Prostate gland (tissue), 2 donors: ENCODE data around the gene PRG3.

ENCODE experiments used
- POLR2A ChIP-seq: fragments of 450-650 bp; IDR thresholded peaks from one replicate; pipeline ENCODE4 v1.6.1; 2016; ENCODE audit warnings: antibody characterized with exemption, mild to moderate bottlenecking
- TF ChIP-seq, protein P1 (sequence below), 4 experiments: fragments of 200-600 bp in 2 of 4; fragments of 450-650 bp in 2 of 4; sonication (generic) in 2 of 4; IDR thresholded peaks; 1 replicate in 3 of 4; 2 replicates in 1 of 4; pipeline ENCODE4 v1.5.1; 2016 to 2019; ENCODE audit warnings: antibody characterized with exemption in 4 of 4, mild to moderate bottlenecking in 2 of 4, moderate library complexity in 2 of 4

DNA sequence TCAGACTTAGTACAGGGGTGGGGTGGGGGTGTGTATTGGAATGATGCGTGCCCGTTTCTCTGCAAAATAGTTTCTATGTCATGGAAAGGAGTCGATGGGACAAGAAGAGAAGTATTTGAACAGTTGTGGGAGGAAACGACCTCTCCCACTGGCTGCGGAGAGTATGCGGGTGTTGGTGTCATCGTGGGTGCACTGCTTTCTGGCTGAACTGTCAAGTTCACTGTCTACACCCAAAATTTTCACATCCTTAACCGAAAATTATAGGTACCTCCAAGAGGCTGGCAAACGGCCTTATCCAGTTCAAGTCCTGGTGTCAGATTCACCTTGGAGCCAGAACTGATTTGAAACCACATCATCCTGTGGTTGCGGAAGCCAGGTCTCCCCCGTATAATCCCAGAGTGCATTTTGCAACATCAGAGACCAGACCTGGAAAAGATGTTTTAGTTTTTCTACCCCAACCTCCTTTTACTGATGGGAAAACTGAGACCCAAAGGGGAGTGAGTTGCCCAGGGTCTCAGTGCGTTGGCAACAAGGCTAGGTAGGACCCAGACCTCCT, 44.8 kb downstream of the PRG3 start:
- TF ChIP-seq POLR2A: no peak
- TF ChIP-seq, protein P1, sequence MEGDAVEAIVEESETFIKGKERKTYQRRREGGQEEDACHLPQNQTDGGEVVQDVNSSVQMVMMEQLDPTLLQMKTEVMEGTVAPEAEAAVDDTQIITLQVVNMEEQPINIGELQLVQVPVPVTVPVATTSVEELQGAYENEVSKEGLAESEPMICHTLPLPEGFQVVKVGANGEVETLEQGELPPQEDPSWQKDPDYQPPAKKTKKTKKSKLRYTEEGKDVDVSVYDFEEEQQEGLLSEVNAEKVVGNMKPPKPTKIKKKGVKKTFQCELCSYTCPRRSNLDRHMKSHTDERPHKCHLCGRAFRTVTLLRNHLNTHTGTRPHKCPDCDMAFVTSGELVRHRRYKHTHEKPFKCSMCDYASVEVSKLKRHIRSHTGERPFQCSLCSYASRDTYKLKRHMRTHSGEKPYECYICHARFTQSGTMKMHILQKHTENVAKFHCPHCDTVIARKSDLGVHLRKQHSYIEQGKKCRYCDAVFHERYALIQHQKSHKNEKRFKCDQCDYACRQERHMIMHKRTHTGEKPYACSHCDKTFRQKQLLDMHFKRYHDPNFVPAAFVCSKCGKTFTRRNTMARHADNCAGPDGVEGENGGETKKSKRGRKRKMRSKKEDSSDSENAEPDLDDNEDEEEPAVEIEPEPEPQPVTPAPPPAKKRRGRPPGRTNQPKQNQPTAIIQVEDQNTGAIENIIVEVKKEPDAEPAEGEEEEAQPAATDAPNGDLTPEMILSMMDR (IDR thresholded peaks at IDR 0.05): no peak
